ENCODE data around the gene AP2S1.

The AP2S1 gene

GRCh38 chr19:46892252-46893179 lies 41.9 kb upstream of the AP2S1 start:
- Histone ChIP-seq H3K36me3 (replicated peaks; ENCODE audit: low read depth, low read length) (no peaks in the 10 kb centered on the region), H2AFZ (ENCODE audit: low read depth, low read length) (no peak overlapping the region), H3K9me3 (ENCODE audit: insufficient read depth, low read length) (no peaks in the 10 kb centered on the region), H3K4me1 (ENCODE audit: low read length) (peaks cover 13% of the 10 kb centered on the region), H3K4me3 (ENCODE audit: low read length) (peak overlapping the region; percentile 30; the same call in 1 of the 2 replicates), H3K27me3 (ENCODE audit: low read depth, low read length) (no peaks in the 10 kb centered on the region), H3K79me2 (ENCODE audit: low read length) (peaks cover 75% of the 10 kb centered on the region), H3K27ac (ENCODE audit: low read length) (no peak overlapping the region), H4K20me1 (ENCODE audit: insufficient read depth, low read length) (peaks cover 51% of the 10 kb centered on the region), H3K4me2 (ENCODE audit: low read length) (peak overlapping the region; percentile 51), H3K9ac (ENCODE audit: low read length) (no peak overlapping the region)
- TF ChIP-seq CTCF (IDR thresholded peaks at IDR 0.05; ENCODE audit: low read depth, low read length) (no peak), EZH2phosphoT487 (IDR thresholded peaks at IDR 0.05; ENCODE audit: low read depth) (no peak)

- H4K20me1 ChIP-seq (ENCODE audit: insufficient read depth, low read length), result peaks cover 46% of the 10 kb centered on the region
- H3K79me2 ChIP-seq (ENCODE audit: low read length), result peaks cover 75% of the 10 kb centered on the region
- TF ChIP-seq EZH2phosphoT487 (IDR thresholded peaks at IDR 0.05; ENCODE audit: low read depth), result no peak
- TF ChIP-seq CTCF (IDR thresholded peaks at IDR 0.05; ENCODE audit: low read depth, low read length), result no peak
- H3K4me1 ChIP-seq (ENCODE audit: low read length), result peaks cover 28% of the 10 kb centered on the region
- no peak overlapping the region for H3K4me2 ChIP-seq (ENCODE audit: low read length)
- no peaks in the 10 kb centered on the region for H3K36me3 ChIP-seq (replicated peaks; ENCODE audit: low read depth, low read length)
- H3K27ac ChIP-seq (ENCODE audit: low read length), result no peak overlapping the region
- H3K4me3 ChIP-seq (ENCODE audit: low read length), result no peak overlapping the region
- no peak overlapping the region for H2AFZ ChIP-seq (ENCODE audit: low read depth, low read length)
- H3K9me3 ChIP-seq (ENCODE audit: insufficient read depth, low read length), result no peaks in the 10 kb centered on the region
- H3K9ac ChIP-seq (ENCODE audit: low read length), result no peak overlapping the region
- H3K27me3 ChIP-seq (ENCODE audit: low read depth, low read length), result no peaks in the 10 kb centered on the region
Measured at GRCh38 chr19:46890423-46891170, 40.0 kb upstream of the AP2S1 start.

- Histone ChIP-seq H2AFZ (ENCODE audit: low read depth, low read length) (no peak overlapping the region), H4K20me1 (ENCODE audit: insufficient read depth, low read length) (peaks cover 32% of the 10 kb centered on the region), H3K4me2 (ENCODE audit: low read length) (no peak overlapping the region; the same call in 1 of the 2 replicates), H3K27ac (ENCODE audit: low read length) (no peak overlapping the region), H3K9ac (ENCODE audit: low read length) (no peak overlapping the region), H3K36me3 (replicated peaks; ENCODE audit: low read depth, low read length) (no peaks in the 10 kb centered on the region), H3K4me3 (ENCODE audit: low read length) (no peak overlapping the region), H3K4me1 (ENCODE audit: low read length) (peaks cover 24% of the 10 kb centered on the region), H3K79me2 (ENCODE audit: low read length) (peaks cover 57% of the 10 kb centered on the region), H3K9me3 (ENCODE audit: insufficient read depth, low read length) (no peaks in the 10 kb centered on the region), H3K27me3 (ENCODE audit: low read depth, low read length) (no peaks in the 10 kb centered on the region)
- TF ChIP-seq CTCF (IDR thresholded peaks at IDR 0.05; ENCODE audit: low read depth, low read length), result no peak
- no peak for TF ChIP-seq EZH2phosphoT487 (IDR thresholded peaks at IDR 0.05; ENCODE audit: low read depth)
Measured at GRCh38 chr19:46887240-46887782, 36.7 kb upstream of the AP2S1 start.
